ENCODE results near the gene ZNRF4. TPM values are rescaled to one million over a fixed set of nuclear protein-coding genes. Genes with fewer than 3 reads are reported as not detected.

The ZNRF4 gene
- polyA plus RNA-seq, 3 donors = not detected

DNA sequence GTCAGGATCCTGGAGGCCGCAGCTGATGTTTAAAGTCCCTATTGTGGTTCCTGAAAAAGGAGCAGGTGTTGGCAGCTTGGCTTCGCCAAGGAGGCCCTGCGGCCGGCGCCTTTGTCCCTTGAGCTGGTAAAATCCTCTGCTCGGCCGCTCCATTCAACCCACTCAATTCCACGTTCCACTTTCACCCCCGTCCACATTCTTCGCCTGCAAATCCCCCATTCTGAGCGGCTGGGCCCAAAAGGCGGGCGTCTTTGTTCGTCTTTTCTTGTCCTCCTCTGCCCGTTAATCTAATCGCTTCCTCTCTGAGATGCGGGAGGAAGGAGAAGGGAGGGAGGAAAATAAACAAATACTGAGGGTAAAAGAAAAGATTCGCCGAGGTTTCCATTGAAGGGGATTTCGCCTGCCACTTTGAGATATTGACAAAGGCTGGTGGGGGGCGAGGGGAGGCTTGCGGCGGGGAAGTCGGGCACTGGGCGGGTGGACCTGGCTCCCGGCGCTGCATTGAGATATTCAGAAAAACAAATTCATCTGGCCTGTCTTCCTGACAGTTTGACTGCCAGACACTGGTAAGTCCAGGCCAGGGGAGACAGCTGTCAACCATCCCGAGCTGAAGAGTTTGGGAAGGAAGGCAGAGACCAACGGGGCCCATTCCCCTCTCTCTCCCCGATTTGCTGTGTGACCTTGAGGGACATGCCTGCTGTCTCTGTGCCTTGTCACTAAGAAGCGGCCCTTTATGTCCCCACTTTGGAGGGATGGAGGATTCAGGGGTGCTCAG is 37.6 kb downstream of the ZNRF4 start:
- no peak for DNase-seq (ENCODE audit: extremely low read depth in 1 of 11, low read depth in 9 of 11, low spot score in 4 of 11)

DNA sequence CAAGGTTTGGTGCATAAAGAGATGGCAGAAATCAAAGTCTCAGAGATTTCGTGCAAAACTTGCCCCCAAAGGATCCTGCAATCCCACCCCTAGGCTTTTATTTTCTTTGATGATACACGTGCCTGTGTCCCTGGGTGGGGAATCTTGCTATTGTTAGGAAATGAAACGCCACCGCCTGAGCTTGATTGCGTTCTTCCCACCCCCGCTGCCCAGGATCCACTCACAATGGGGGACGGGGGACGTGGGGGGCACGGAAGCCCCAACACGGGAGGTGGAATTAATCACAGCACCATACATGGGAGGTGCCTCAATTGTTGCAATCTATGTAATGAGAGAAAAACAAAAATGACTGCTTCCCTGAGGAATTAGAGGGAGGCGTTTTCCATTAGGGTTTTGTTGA is 39.6 kb downstream of the ZNRF4 start:
- DNase-seq (ENCODE audit: extremely low read depth in 1 of 11, low read depth in 9 of 11, low spot score in 4 of 11) = no peak

DNA sequence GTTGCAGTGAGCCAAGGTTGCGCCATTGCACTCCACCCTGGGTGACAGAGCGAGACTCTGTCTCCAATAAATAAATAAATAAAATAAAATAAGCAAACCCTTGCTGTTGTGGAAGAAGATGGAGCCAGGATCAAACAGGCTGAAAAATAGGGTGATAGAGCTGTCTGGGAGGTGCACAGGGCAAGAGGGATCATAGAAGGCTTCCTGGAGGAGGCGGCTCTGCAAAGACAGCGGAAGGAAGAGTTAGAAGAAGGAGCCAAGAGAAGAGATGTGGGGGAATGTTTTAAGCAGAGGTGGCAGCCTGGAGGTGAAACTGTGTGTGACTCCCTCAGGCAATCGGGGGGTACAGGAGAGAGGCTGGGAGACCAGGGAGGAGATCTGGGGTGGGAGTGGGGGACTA is 40.6 kb downstream of the ZNRF4 start:
- DNase-seq (ENCODE audit: extremely low read depth in 1 of 11, low read depth in 9 of 11, low spot score in 4 of 11) = no peak

DNA sequence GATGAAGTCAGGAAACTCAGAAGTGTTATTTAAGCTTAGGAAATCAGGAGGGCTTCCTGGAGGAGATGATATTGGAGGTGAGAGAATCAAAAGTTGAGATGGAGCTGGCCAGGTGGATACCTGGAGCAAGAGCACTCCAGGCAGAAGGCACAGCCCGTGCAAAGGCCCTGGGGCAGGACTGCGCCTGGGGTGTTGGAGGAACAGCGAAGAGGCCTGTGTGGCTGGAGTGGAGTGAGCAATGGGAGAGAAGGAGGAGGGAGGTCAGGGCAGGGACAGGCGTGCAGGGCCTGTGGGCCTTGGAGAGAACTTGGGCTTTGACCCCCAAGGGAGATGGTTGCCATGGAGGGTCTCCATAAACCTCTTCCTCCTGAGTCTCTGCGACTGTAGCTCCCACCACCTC is 42.1 kb downstream of the ZNRF4 start:
- DNase-seq (ENCODE audit: extremely low read depth in 1 of 11, low read depth in 9 of 11, low spot score in 4 of 11) = no peak

DNA sequence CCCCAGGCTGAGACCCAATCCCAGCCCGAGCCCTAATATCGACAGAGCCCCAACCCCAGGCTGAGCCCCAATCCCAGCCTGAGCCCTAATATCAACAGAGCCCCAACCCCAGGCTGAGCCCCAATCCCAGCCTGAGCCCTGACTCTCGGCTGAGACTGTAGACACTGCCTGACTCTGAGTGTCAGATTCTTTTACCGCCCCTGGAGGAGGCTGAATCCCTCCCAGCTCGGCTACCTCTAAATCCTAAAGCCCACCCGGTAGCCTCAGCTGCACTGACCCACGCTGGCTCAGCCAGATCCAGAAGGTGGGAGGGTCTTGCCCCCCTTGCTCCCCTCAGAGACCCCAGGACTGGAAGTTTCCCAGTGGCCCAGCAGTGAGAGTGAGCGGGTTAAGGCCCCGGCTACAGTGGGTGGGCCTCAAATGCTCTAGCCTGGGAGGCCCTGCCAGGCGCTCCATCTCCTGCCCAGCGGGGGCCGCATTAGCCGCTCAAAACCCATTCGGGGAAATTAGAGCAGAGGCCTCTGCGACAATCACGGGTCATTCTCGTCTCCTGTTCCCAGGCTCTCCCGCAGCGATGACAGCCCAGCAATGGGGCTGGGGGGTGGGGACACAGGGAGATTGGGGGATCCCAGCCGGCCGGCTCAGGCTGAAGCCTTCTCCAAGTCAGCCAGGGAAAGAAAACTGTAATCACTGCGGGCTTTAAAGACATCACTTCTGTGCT is 43.8 kb downstream of the ZNRF4 start:
- DNase-seq (ENCODE audit: extremely low read depth in 1 of 11, low read depth in 9 of 11, low spot score in 4 of 11) = no peak

DNA sequence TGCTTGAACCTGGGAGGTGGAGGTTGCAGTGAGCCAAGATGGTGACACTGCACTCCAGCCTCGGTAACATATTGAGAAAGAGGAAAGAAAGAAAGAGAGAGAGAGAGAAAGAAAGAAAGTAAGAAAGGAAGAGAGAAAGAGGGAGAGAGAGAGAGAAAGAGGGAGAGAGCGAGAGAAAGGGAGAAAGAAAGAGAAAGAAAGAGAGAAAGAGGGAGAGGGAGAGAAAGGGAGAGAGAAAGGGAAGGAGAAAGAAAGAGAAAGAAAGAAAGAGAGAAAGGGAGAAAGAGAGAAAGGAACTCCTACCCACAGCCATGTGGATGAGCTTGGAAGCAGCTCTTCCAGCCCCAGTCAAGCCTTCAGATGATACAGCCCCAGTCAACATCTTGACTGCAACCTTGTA is 46.7 kb downstream of the ZNRF4 start:
- DNase-seq (ENCODE audit: extremely low read depth in 1 of 11, low read depth in 9 of 11, low spot score in 4 of 11) = no peak

DNA sequence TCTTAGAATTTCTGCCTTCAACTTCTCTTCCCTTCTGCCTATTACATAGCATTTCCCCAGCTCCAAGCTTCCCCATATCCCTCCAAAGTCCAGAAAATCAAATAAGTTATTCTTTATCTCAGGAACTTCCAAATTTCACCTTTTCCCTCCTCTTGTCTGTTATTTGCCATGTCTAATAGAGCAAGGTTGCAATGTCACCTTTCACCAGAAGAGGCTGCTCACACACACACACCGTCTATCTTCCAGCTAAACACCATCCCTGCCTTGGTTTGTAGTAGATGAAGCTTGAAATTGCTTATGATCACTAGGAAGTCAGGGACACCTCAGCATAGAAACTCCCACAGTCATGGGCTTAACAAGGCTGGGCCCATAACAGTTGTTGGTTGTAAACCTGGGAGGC is 48.4 kb downstream of the ZNRF4 start:
- DNase-seq (ENCODE audit: extremely low read depth in 1 of 11, low read depth in 9 of 11, low spot score in 4 of 11) = no peak

DNA sequence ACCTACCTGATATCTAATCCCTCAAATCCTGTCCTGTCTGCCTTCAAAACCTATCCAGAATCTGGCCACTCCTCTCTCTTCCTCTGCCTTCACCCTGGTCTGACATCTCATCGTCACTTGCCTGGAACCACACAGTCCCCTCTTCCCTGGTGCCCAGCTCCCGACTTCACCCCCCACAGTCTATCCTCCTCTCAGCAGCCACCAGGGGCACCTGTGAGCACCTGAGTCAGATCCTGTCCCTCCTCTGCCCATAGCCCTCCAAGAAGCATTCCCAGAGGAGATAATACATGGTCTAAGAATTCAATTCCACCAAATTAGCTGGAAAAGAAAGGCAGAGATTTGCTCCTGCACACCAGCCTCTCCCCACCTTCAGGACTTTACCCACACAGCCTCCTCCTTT is 48.9 kb downstream of the ZNRF4 start:
- DNase-seq (ENCODE audit: extremely low read depth in 1 of 11, low read depth in 9 of 11, low spot score in 4 of 11) = no peak

Other genes starting within 250 kb of the ZNRF4 start
- gene PTPRS, start 114.6 kb upstream of the ZNRF4 start, polyA plus RNA-seq (ENCODE audit: insufficient read length in 3 of 3) = 10 to 100 TPM; 54.2 to 79.6 (median 77.7) TPM
- gene TINCR, start 112.5 kb downstream of the ZNRF4 start, polyA plus RNA-seq (ENCODE audit: insufficient read length in 3 of 3) = 1 to 10 TPM in 1 of 3 donors, under 1 TPM in 2; 0.49 to 1.0 (median 0.65) TPM
- 100 to 1,000 TPM in 1 of 3 donors, 10 to 100 TPM in 2; 77.7 to 108 (median 84.4) TPM for gene SAFB2, start 167.4 kb downstream of the ZNRF4 start, polyA plus RNA-seq (ENCODE audit: insufficient read length in 3 of 3)
- gene SAFB, start 167.7 kb downstream of the ZNRF4 start, polyA plus RNA-seq (ENCODE audit: insufficient read length in 3 of 3) = 100 to 1,000 TPM; 152 to 176 (median 154) TPM
- 10 to 100 TPM; 26.1 to 53.3 (median 45.5) TPM for gene MICOS13, start 225.1 kb downstream of the ZNRF4 start, polyA plus RNA-seq (ENCODE audit: insufficient read length in 3 of 3)
- 10 to 100 TPM in 2 of 3 donors, 1 to 10 TPM in 1; 8.2 to 14.0 (median 12.0) TPM for gene HSD11B1L, start 225.6 kb downstream of the ZNRF4 start, polyA plus RNA-seq (ENCODE audit: insufficient read length in 3 of 3)
- 1,000 to 10,000 TPM in 1 of 3 donors, 100 to 1,000 TPM in 2; 596 to 1,019 (median 781) TPM for gene RPL36, start 234.9 kb downstream of the ZNRF4 start, polyA plus RNA-seq (ENCODE audit: insufficient read length in 3 of 3)